ENCODE results near the gene CCL4.
"Not testable (repeated sequence)": the region's sequence is repeated elsewhere in the genome, so short reads cannot be mapped to it uniquely, and the experiment has no call there.

CCL4 gene

DNA sequence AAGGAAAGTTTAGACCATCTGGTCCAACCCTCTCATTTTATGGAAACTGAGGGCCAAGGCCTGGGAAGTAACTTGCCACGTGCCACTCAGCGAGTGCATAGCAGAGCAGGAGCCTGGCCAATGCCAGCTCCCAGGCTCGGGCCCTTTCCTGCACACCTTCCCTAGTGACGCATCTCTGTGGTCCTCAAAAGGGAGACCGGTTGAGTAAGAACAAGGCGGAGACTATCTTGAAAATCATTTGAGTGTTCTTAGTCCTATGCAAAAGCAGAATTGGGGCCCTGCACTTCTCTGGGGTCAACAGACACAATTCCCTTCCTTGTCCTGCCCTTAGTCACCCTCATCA is 2.8 kb downstream of the CCL4 start:
- Histone ChIP-seq H3K9me3 (replicated peaks; ENCODE audit: low read length) (no peaks in the 10 kb centered on the region), H3K9ac (ENCODE audit: low read depth, low read length) (no peak overlapping the region), H3K4me2 (ENCODE audit: low read length) (no peak overlapping the region), H3K27me3 (ENCODE audit: control insufficient read depth, insufficient read depth, low read length) (no peaks in the 10 kb centered on the region), H3K36me3 (ENCODE audit: insufficient read depth, low read length) (no peaks in the 10 kb centered on the region), H3K4me1 (ENCODE audit: control insufficient read depth, insufficient read depth, low read length) (no peaks in the 10 kb centered on the region), H3K4me3 (ENCODE audit: low read length) (no peak overlapping the region)

DNA sequence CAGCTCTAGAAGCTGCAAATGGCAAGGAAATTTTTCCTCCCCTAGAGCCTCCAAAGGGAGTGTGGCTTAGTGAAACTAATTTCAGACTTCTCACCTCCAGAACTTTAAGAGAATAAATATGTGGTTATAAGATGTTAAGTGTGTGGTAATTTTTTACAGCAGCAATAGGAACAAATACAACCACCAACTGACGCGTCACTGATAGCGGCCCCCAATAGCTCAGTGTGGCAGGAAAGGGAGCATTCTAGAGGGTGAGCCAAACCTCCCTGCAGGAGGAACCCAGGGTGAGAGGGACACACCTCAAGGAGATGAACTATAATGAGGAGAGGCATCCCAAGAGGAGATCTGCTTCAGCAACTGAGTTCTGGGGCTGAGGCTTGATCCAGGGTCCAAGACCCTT is 4.0 kb downstream of the CCL4 start:
- Histone ChIP-seq H3K9me3 (replicated peaks; ENCODE audit: low read length) (no peaks in the 10 kb centered on the region), H3K4me2 (ENCODE audit: low read length) (no peak overlapping the region), H3K9ac (ENCODE audit: low read depth, low read length) (no peak overlapping the region), H3K4me3 (ENCODE audit: low read length) (no peak overlapping the region), H3K36me3 (ENCODE audit: insufficient read depth, low read length) (no peaks in the 10 kb centered on the region), H3K27me3 (ENCODE audit: control insufficient read depth, insufficient read depth, low read length) (no peaks in the 10 kb centered on the region), H3K4me1 (ENCODE audit: control insufficient read depth, insufficient read depth, low read length) (no peaks in the 10 kb centered on the region)

DNA sequence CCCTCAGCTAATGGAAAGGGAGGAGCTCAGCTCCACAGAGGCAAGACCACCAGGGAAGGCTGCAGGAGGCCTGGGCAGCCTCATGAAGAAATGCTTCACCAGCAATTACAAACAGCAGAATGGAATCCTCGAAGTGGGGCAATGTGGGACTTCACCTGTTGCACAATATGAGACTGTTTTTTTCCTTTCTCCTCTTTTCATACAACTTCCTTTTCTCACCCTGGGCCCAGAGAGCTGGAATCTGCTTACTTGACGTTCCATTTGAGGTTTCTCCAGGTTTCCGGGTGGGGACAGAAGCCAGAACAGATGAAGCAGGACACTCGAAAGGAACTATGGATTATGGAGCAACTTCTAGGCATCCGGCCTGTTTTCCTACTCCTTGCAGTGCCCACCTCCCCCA is 4.6 kb downstream of the CCL4 start:
- not testable (repeated sequence) for H3K4me1 ChIP-seq (ENCODE audit: control insufficient read depth, insufficient read depth, low read length); H3K9ac ChIP-seq (ENCODE audit: low read depth, low read length); H3K36me3 ChIP-seq (ENCODE audit: insufficient read depth, low read length); H3K4me2 ChIP-seq (ENCODE audit: low read length); H3K9me3 ChIP-seq (replicated peaks; ENCODE audit: low read length); H3K27me3 ChIP-seq (ENCODE audit: control insufficient read depth, insufficient read depth, low read length); H3K4me3 ChIP-seq (ENCODE audit: low read length)

DNA sequence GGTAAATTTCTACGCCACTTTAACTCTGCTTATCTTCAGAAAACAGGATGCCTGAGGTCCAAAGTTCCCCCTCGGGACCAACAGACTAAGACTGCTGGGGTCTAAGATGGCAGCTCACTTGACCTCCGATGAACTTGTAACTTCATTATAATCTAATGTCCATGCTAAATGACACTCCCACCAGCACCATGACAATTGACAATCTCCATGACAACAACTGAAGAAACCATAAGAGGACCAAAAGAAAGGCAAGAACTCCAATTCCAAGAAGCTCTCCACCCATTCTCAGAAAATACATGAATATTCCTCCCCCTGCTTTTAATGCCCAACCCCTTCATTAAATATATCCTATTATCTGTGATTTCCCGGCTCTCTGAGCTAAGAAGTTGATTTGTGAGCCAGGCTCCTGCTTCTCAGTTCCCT is 7.5 kb downstream of the CCL4 start:
- Histone ChIP-seq H3K9me3 (replicated peaks; ENCODE audit: low read length) (no peaks in the 10 kb centered on the region), H3K27me3 (ENCODE audit: control insufficient read depth, insufficient read depth, low read length) (no peaks in the 10 kb centered on the region), H3K4me3 (ENCODE audit: low read length) (no peak overlapping the region), H3K4me1 (ENCODE audit: control insufficient read depth, insufficient read depth, low read length) (no peaks in the 10 kb centered on the region), H3K4me2 (ENCODE audit: low read length) (no peak overlapping the region), H3K36me3 (ENCODE audit: insufficient read depth, low read length) (no peaks in the 10 kb centered on the region), H3K9ac (ENCODE audit: low read depth, low read length) (no peak overlapping the region)

DNA sequence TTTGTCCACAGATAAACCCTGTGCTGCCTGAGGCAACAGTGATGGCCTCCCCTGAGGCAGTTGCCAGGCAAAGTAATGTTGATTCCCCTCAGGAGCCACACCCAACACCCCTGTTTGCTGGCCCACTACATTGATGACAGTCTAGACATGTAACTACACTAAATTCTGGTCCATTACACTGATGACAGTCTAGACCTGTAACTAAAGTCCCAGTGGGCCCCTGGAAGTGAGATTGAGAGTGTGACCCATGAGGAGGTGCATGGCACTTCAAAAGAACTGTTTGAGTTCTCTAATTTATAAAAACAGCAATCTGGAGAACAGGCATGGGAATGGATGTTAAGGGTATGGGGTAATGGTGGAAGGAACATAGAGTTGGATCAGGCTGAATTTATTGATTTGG is 8.9 kb downstream of the CCL4 start:
- H3K4me3 ChIP-seq (ENCODE audit: low read length) = no peak overlapping the region
- H3K4me1 ChIP-seq (ENCODE audit: control insufficient read depth, insufficient read depth, low read length) = no peaks in the 10 kb centered on the region
- H3K4me2 ChIP-seq (ENCODE audit: low read length) = no peak overlapping the region

DNA sequence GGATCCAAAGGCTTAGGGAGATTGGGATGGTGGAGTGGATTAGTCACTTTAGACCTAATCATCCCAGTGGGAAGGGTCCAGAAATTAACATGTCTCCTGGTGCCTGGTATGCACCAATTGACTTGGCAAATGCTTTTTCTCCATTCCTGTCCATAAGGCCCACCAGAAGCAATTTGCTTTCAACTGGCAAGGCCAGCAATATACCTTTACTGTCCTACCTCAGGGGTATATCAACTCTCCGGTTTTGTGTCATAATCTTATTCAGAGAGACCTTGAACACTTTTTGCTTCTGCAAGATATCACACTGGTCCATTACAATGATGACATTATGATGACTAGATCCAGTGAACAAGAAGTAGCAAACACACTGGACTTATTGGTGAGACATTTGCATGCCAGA is 9.5 kb downstream of the CCL4 start:
- H3K9ac ChIP-seq (ENCODE audit: low read depth, low read length); H3K4me3 ChIP-seq (ENCODE audit: low read length); H3K4me1 ChIP-seq (ENCODE audit: control insufficient read depth, insufficient read depth, low read length); H3K9me3 ChIP-seq (replicated peaks; ENCODE audit: low read length); H3K27me3 ChIP-seq (ENCODE audit: control insufficient read depth, insufficient read depth, low read length); H3K36me3 ChIP-seq (ENCODE audit: insufficient read depth, low read length); H3K4me2 ChIP-seq (ENCODE audit: low read length): not testable (repeated sequence)

More for the DNA sequence above, 8.9 kb downstream of the CCL4 start:
- no peaks in the 10 kb centered on the region for H3K9me3 ChIP-seq (replicated peaks; ENCODE audit: low read length)
- H3K36me3 ChIP-seq (ENCODE audit: insufficient read depth, low read length) = no peaks in the 10 kb centered on the region
- H3K27me3 ChIP-seq (ENCODE audit: control insufficient read depth, insufficient read depth, low read length) = no peaks in the 10 kb centered on the region
- no peak overlapping the region for H3K9ac ChIP-seq (ENCODE audit: low read depth, low read length)

DNA sequence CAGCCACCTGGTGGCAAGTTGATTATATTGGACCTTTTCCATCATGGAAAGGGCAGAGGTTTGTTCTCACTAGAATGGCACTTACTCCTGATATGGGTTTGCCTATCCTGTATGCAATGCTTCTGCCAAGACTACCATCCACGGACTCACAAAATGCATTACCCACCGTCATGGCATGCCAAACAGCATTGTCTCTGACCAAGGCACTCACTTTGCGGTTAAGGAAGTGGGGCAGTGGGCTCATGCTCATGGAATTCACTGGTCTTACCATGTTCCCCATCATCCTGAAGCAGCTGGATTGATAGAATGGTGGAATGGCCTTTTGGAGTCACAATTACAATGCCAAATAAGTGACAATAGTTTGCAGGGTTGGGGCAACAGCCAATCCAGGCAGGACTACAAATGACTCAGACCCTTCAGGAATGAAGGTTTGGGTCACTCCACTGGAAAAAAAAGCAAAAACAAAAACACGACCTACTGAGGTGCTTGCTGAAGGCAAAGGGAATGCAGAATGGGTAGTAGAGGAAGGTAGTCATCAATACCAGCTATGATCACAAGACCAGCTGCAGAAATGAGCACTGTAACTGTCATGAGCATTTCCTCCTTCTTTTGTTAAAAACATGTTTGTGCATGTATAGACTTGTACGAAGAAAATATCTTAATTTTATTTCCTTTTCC is 11.5 kb downstream of the CCL4 start:
- not testable (repeated sequence) for H3K27me3 ChIP-seq (ENCODE audit: control insufficient read depth, insufficient read depth, low read length); H3K9ac ChIP-seq (ENCODE audit: low read depth, low read length); H3K4me1 ChIP-seq (ENCODE audit: control insufficient read depth, insufficient read depth, low read length); H3K36me3 ChIP-seq (ENCODE audit: insufficient read depth, low read length); H3K4me2 ChIP-seq (ENCODE audit: low read length); H3K9me3 ChIP-seq (replicated peaks; ENCODE audit: low read length); H3K4me3 ChIP-seq (ENCODE audit: low read length)

DNA sequence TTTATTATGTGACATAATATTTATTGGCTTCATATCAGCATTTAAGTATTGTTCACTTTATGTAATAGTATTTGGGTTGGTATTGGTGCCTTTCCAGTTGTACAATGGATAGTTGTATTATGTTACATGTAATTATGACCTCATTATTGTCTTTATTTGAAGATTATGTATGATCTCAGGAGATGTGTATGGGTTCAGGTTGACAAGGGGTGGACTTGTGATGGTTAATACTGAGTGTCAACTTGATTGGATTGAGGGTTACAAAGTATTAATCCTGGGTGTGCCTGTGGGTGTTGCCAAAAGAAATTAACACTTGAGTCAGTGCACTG is 12.0 kb downstream of the CCL4 start:
- not testable (repeated sequence) for H3K4me3 ChIP-seq (ENCODE audit: low read length); H3K4me1 ChIP-seq (ENCODE audit: control insufficient read depth, insufficient read depth, low read length); H3K27me3 ChIP-seq (ENCODE audit: control insufficient read depth, insufficient read depth, low read length); H3K9me3 ChIP-seq (replicated peaks; ENCODE audit: low read length); H3K4me2 ChIP-seq (ENCODE audit: low read length); H3K9ac ChIP-seq (ENCODE audit: low read depth, low read length); H3K36me3 ChIP-seq (ENCODE audit: insufficient read depth, low read length)

DNA sequence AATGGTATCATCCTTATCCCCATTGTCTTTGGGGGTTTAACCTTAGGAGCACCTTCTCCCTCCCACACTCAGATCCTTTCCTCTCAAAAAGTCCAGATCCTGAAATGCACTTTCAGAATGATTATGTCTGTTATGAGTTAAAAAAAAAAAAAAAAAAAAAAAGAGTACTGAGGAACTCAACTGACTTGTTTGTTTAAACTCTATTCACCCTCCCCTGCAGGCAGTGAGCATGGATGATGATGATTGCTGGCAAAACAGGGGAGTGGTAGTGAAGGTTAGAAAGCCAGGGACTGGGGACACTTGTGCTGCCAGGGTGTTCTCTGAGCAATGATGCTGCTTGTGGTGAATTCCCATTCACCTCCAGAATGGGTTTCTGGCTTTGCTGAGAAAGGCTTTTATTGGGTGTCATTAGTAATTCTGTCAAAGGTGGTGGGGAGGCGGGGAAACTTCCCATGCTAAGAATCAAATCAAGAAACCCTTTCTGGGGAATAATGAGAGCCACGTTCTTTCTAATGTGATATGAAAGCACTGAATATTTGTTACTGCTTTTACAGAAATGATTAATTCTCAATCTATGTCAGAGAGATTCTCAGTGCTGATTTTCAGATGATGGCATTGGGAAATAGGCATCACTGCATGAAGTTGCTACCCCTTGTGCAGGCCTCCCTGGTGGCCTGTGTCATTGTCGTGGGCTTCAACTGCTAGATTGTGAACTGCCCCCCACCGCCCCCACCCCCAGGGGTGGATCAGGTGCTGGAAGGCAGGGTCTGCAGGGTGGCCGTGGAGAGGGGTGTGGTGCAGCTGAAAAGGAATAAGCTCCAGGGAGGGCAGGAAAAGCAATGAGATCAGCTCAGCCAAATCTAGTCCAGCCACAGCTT is 14.1 kb downstream of the CCL4 start:
- no peak overlapping the region for H3K4me3 ChIP-seq (ENCODE audit: low read length)
- H3K9ac ChIP-seq (ENCODE audit: low read depth, low read length) = no peak overlapping the region

DNA sequence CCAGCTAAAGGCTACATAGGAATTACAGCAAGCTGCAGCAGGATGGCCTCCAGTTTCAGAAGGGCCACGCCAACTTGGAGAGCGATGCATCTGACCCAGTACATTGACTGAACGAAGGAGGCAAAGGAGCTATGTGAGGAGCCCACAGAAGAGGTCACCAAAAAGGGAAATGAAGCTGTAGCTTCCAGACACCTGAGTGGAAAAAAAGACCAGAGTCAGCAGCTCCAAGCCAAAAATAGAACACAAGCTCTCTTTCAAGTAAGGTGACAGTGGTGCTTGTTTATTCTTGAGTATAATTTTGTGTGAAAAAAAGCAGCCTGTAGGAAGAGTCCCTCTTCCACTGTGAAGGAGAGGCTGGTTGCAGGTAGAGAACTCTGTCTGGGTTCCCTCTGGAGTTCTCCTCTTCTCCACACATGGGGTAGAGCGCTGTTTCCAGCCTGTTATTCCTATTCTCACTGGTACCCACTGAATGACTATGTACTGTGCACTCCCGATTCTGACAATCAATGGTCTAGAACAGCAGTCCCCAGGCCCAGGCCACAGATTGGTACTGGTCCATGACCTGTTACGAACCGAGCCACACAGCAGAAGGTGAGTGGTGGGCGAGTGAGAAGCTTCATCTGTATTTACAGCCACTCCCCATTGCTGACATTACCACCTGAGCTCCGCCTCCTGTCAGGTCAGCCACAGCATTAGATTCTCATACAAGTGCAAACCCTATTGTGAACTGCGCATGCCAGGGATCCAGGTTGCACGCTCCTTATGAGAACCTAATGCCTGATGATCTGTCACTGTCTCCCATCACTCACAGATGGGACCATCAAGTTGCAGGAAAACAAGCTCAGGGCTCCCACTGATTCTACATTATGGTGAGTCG is 15.1 kb downstream of the CCL4 start:
- no peak overlapping the region for H3K9ac ChIP-seq (ENCODE audit: low read depth, low read length)
- no peak overlapping the region for H3K4me3 ChIP-seq (ENCODE audit: low read length)
- no peaks in the 10 kb centered on the region for H3K4me1 ChIP-seq (ENCODE audit: control insufficient read depth, insufficient read depth, low read length)
- H3K36me3 ChIP-seq (ENCODE audit: insufficient read depth, low read length) = no peaks in the 10 kb centered on the region
- no peaks in the 10 kb centered on the region for H3K9me3 ChIP-seq (replicated peaks; ENCODE audit: low read length)
- no peaks in the 10 kb centered on the region for H3K27me3 ChIP-seq (ENCODE audit: control insufficient read depth, insufficient read depth, low read length)
- no peak overlapping the region for H3K4me2 ChIP-seq (ENCODE audit: low read length)

More for the DNA sequence above, 14.1 kb downstream of the CCL4 start:
- Histone ChIP-seq H3K9me3 (replicated peaks; ENCODE audit: low read length) (no peaks in the 10 kb centered on the region), H3K36me3 (ENCODE audit: insufficient read depth, low read length) (no peaks in the 10 kb centered on the region), H3K27me3 (ENCODE audit: control insufficient read depth, insufficient read depth, low read length) (no peaks in the 10 kb centered on the region), H3K4me2 (ENCODE audit: low read length) (no peak overlapping the region), H3K4me1 (ENCODE audit: control insufficient read depth, insufficient read depth, low read length) (no peaks in the 10 kb centered on the region)

DNA sequence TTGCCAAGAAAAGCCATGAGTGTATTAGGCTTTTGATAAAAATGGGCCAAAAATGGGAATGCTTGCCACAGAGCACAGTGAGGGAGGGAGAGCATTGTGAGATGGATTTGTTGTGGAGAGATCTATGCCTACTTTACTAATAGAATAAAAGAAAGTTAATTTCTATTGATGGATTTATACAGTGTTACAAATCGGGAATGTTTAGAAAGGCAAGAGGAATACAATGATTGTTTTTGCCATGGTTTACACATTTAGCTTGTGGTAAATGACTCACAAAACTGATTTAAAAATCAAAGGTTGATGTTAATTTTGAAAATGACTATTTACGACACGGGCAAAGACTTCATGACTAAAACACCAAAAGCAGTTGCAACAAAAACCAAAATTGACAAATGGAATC is 16.6 kb downstream of the CCL4 start:
- H3K4me1 ChIP-seq (ENCODE audit: control insufficient read depth, insufficient read depth, low read length) = no peaks in the 10 kb centered on the region
- H3K9ac ChIP-seq (ENCODE audit: low read depth, low read length) = no peak overlapping the region
- no peak overlapping the region for H3K4me2 ChIP-seq (ENCODE audit: low read length)
- H3K27me3 ChIP-seq (ENCODE audit: control insufficient read depth, insufficient read depth, low read length) = no peaks in the 10 kb centered on the region
- no peak overlapping the region for H3K4me3 ChIP-seq (ENCODE audit: low read length)
- peaks cover 3% of the 10 kb centered on the region for H3K9me3 ChIP-seq (replicated peaks; ENCODE audit: low read length)
- H3K36me3 ChIP-seq (ENCODE audit: insufficient read depth, low read length) = no peaks in the 10 kb centered on the region
